PC-9 (cell line): ENCODE data around the gene SMOC2. TPM values are rescaled to one million over a fixed set of nuclear protein-coding genes. Genes with fewer than 3 reads are reported as not detected.

Source experiments
- BruUV-seq: library from RNA; stranded (reverse); fragments of 400-500 nt; replicated peaks from 2 replicates; lab custom pipeline; 2021; lab: Mats Ljungman, UMichigan
- CTCF ChIA-PET: fragments of 300-600 bp; sonication (Branson Sonifier 250); formaldehyde crosslinking; loops from one replicate; lab custom pipeline; 2022; ENCODE audit warnings: antibody characterized with exemption; lab: Charles Lee
- POLR2A ChIA-PET: fragments of 300-600 bp; sonication (Branson Sonifier 250); formaldehyde crosslinking; loops from one replicate; lab custom pipeline; 2022; ENCODE audit warnings: antibody characterized with exemption; ENCODE audit not compliant: unreplicated experiment; lab: Charles Lee
- DNase-seq, 2 experiments: peaks; one replicate each; pipeline versions ENCODE4 v3.0.0 to v3.0.0-alpha.2; 2015 to 2022; ENCODE audit warnings: mixed read lengths in 1 of 2
- H2AFZ ChIP-seq: fragments of 200-600 bp; sonication (generic); 2 replicates; pipeline ENCODE4 v1.8.1; 2017; ENCODE audit warnings: antibody characterized with exemption
- H3F3A ChIP-seq: fragments of 200-600 bp; sonication (generic); 2 replicates; pipeline ENCODE4 v1.8.1; 2017; ENCODE audit warnings: antibody characterized with exemption, mild to moderate bottlenecking, low read depth; ENCODE audit not compliant: insufficient read depth
- H3K27ac ChIP-seq: fragments of 200-600 bp; sonication (generic); 2 replicates; pipeline ENCODE4 v1.6.1; 2016; ENCODE audit warnings: mixed run types
- H3K27me3 ChIP-seq: fragments of 200-600 bp; sonication (generic); 2 replicates; pipeline ENCODE4 v1.6.1; 2016; ENCODE audit warnings: low read depth, mixed run types; ENCODE audit not compliant: insufficient read depth
- H3K36me3 ChIP-seq: fragments of 200-600 bp; sonication (generic); 2 replicates; pipeline ENCODE4 v1.6.1; 2016; ENCODE audit warnings: low read depth, mixed run types
- H3K4me1 ChIP-seq: fragments of 200-600 bp; sonication (generic); replicated peaks from 2 replicates; pipeline ENCODE4 v1.6.1; 2016; ENCODE audit warnings: mixed run types; ENCODE audit not compliant: insufficient read depth
- H3K4me2 ChIP-seq: fragments of 200-600 bp; sonication (generic); 2 replicates; pipeline ENCODE4 v1.6.1; 2017; ENCODE audit warnings: mixed run types
- H3K4me3 ChIP-seq: fragments of 200-600 bp; sonication (generic); 2 replicates; pipeline ENCODE4 v1.6.1; 2016; ENCODE audit warnings: mixed run types
- H3K79me2 ChIP-seq: fragments of 200-600 bp; sonication (generic); 2 replicates; pipeline ENCODE4 v1.6.1; 2017; ENCODE audit warnings: low read depth, mixed run types
- H3K9me2 ChIP-seq: fragments of 200-600 bp; sonication (generic); 2 replicates; pipeline ENCODE4 v1.8.1; 2017; ENCODE audit warnings: mild to moderate bottlenecking; ENCODE audit not compliant: insufficient read depth
- H3K9me3 ChIP-seq: fragments of 200-600 bp; sonication (generic); 2 replicates; pipeline ENCODE4 v1.8.1; 2016; ENCODE audit warnings: low read depth; ENCODE audit not compliant: insufficient read depth
- H4K20me1 ChIP-seq: fragments of 200-600 bp; sonication (generic); 2 replicates; pipeline ENCODE4 v1.8.1; 2017; ENCODE audit not compliant: insufficient read depth
- EZH2 ChIP-seq: fragments of 200-600 bp; sonication (generic); IDR thresholded peaks from 2 replicates; pipeline ENCODE4 v1.8.0; 2017; ENCODE audit warnings: antibody characterized with exemption, low read depth
- intact Hi-C: fragments of 100-400 bp; cut with micrococcal nuclease; formaldehyde crosslinking; loops from one replicate; pipeline ENCODE4 v1.10.0; 2022; ENCODE audit not compliant: unreplicated experiment
- total RNA-seq: library from RNA; stranded (reverse); gene quantifications from 2 replicates; pipeline ENCODE4 v1.2.3, GENCODE V29; 2021
- TF ChIP-seq, protein P1 (sequence below): fragments of 200-600 bp; sonication (generic); conservative IDR thresholded peaks from 2 replicates; pipeline ENCODE4 v1.6.1; 2017; ENCODE audit warnings: mixed run types, antibody characterized with exemption, mild to moderate bottlenecking, moderate library complexity

Gene SMOC2
- total RNA-seq, 1 experiment from 2014 or later, result not detected

GRCh38 chr6:168647271-168647670, 206.3 kb downstream of the SMOC2 start:
- no TSS peak for BruUV-seq
- Histone ChIP-seq H3K9me3 (no peaks in the 10 kb centered on the region), H3K27me3 (no peaks in the 10 kb centered on the region), H3F3A (no peaks in the 10 kb centered on the region; the same call in 1 of the 2 replicates), H3K4me1 (peaks cover 21% of the 10 kb centered on the region), H3K4me2 (no peak overlapping the region), H2AFZ (no peak overlapping the region), H3K79me2 (no peaks in the 10 kb centered on the region), H3K9me2 (no peaks in the 10 kb centered on the region), H3K36me3 (no peaks in the 10 kb centered on the region), H3K4me3 (no peak overlapping the region), H4K20me1 (no peaks in the 10 kb centered on the region), H3K27ac (no peak overlapping the region)
- intact Hi-C loops, result no loop called here
- ChIA-PET POLR2A (no interaction called here), CTCF (no interaction called here)
- no peak for TF ChIP-seq EZH2
- TF ChIP-seq, protein P1, sequence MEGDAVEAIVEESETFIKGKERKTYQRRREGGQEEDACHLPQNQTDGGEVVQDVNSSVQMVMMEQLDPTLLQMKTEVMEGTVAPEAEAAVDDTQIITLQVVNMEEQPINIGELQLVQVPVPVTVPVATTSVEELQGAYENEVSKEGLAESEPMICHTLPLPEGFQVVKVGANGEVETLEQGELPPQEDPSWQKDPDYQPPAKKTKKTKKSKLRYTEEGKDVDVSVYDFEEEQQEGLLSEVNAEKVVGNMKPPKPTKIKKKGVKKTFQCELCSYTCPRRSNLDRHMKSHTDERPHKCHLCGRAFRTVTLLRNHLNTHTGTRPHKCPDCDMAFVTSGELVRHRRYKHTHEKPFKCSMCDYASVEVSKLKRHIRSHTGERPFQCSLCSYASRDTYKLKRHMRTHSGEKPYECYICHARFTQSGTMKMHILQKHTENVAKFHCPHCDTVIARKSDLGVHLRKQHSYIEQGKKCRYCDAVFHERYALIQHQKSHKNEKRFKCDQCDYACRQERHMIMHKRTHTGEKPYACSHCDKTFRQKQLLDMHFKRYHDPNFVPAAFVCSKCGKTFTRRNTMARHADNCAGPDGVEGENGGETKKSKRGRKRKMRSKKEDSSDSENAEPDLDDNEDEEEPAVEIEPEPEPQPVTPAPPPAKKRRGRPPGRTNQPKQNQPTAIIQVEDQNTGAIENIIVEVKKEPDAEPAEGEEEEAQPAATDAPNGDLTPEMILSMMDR, result no peak
- DNase-seq, result no peak

- no peaks in the 10 kb centered on the region for H3K79me2 ChIP-seq
- no peaks in the 10 kb centered on the region for H3K9me2 ChIP-seq
- intact Hi-C loops, result no loop called here
- peak overlapping the region; percentile 4; the same call in 1 of the 2 replicates for H3K4me3 ChIP-seq
- no peaks in the 10 kb centered on the region for H3K27me3 ChIP-seq
- H2AFZ ChIP-seq, result peak overlapping the region; percentile 44; the same call in 1 of the 2 replicates
- ChIA-PET POLR2A (no interaction called here), CTCF (no interaction called here)
- BruUV-seq, result no TSS peak
- H4K20me1 ChIP-seq, result no peaks in the 10 kb centered on the region
- TF ChIP-seq, protein P1, result no peak
- TF ChIP-seq EZH2, result no peak
- H3K4me1 ChIP-seq, result peaks cover 21% of the 10 kb centered on the region
- peak; percentile 72 to 75 for DNase-seq
- H3K9me3 ChIP-seq, result no peaks in the 10 kb centered on the region
- H3K36me3 ChIP-seq, result no peaks in the 10 kb centered on the region
- H3K27ac ChIP-seq, result no peak overlapping the region
- peak overlapping the region; percentile 58 for H3K4me2 ChIP-seq
- H3F3A ChIP-seq, result no peaks in the 10 kb centered on the region; the same call in 1 of the 2 replicates
Measured at GRCh38 chr6:168648240-168649125, 207.5 kb downstream of the SMOC2 start.

GRCh38 chr6:168649209-168649608, 208.2 kb downstream of the SMOC2 start:
- no peak overlapping the region for H3K4me2 ChIP-seq
- TF ChIP-seq EZH2, result no peak
- TF ChIP-seq, protein P1, result no peak
- H3F3A ChIP-seq, result no peaks in the 10 kb centered on the region; the same call in 1 of the 2 replicates
- no peaks in the 10 kb centered on the region for H3K36me3 ChIP-seq
- H3K9me2 ChIP-seq, result no peaks in the 10 kb centered on the region
- H4K20me1 ChIP-seq, result no peaks in the 10 kb centered on the region
- H3K79me2 ChIP-seq, result no peaks in the 10 kb centered on the region
- no peak overlapping the region for H3K27ac ChIP-seq
- no peak for DNase-seq
- no peak overlapping the region for H2AFZ ChIP-seq
- no peaks in the 10 kb centered on the region for H3K27me3 ChIP-seq
- H3K9me3 ChIP-seq, result no peaks in the 10 kb centered on the region
- POLR2A ChIA-PET, result no interaction called here
- intact Hi-C loops, result no loop called here
- no peak overlapping the region for H3K4me3 ChIP-seq
- no TSS peak for BruUV-seq
- CTCF ChIA-PET, result no interaction called here
- peaks cover 21% of the 10 kb centered on the region for H3K4me1 ChIP-seq
